ENCODE data around the gene MED31.
"Not testable (repeated sequence)": the region's sequence is repeated elsewhere in the genome, so short reads cannot be mapped to it uniquely, and the experiment has no call there.

MED31 gene

DNA sequence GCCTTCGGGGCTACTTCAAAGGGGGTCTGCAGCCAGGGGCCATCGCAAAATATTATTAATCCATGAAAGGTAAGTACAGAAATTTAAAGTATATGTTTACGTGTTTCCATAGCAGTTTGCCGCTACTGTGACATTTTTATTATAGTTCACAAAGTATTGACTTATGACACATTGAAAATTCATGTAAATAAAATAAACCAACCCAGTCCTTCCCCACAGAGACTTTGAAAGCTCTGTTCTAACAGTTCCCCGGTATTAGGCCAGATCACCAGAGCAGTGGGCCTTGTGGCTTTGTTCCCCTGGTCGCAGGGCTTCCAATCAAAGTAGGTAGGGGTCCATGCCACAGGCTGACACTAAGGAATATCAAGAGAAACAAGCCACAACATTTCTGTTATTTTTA lies 24.8 kb downstream of the MED31 start:
- no peak for DNase-seq (ENCODE audit: low read depth in 3 of 3)

DNA sequence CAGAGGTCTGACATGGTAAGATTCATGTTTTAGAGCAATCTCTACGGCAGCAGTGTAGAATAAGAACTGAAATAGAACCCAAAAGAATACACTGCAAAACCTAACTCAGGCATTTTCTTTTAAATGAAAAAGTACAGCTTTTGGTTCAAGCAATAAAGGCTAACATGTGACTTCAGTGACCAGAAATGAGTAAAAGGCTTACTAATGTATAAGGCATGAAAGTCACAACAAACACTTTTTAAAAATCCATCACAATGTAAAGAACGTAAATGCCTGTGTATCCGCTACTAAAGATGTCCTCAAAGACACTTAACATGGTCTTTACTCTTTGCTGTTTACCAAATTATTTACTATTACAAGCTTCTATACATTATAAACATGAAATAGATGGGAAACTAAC lies 27.5 kb downstream of the MED31 start:
- no peak for DNase-seq (ENCODE audit: low read depth in 3 of 3)

DNA sequence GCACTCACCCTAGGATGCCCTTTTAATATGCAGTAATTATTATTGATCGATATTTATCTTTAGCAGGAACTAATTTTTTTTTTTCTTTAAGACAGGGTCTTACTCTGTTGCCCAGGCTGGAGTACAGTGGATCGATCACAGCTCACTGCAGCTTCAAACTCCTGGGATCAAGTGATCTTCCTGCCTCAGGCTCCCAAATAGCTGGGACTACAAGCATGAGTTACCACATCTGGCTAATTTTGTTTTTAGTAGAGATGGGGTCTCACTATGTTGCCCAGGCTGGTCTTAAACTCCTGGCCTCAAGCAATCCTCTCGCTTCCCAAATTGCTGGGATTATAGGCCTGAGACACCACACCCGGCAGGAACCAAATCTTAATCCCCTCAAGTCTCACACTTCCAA lies 40.2 kb downstream of the MED31 start:
- DNase-seq (ENCODE audit: low read depth in 3 of 3), result no peak

DNA sequence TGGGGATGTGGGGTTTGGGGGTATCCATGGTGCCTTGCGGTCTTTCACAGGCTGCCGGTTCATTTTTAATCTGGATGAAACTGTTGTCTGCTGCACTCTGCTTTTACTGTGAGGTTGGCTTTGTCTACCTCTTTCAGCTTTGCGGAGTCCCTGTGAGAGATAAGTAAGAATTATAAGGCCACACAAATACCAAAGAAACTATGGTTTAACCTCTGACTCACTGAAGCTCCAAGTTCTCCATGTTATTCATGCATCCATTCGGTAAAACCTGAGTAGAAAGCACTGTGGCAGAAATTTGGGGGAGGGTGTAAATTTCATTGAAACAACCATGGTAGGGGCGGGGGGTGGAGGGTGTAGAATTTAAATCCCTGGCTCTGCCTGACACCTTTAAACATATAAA lies 41.4 kb downstream of the MED31 start:
- DNase-seq (ENCODE audit: low read depth in 3 of 3), result no peak

DNA sequence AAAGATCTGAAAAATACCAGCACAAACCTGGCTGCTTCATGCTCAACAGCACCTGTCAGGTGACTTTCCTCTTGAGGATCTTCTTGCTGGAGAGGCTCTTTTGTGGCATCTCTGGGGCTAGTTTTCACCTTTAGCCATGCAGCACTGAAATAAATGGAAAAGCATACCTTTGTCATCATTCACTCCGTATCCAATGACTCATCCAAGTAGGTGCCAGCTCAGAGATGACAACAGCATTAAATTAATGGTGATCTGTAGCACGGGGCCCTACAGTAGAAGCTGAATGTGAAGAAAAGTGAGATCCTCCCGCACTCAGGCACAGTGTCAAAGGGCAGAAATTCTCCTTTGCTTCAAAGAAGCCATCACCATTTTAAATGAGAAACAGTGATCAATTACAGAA lies 43.1 kb downstream of the MED31 start:
- DNase-seq (ENCODE audit: low read depth in 3 of 3), result no peak

DNA sequence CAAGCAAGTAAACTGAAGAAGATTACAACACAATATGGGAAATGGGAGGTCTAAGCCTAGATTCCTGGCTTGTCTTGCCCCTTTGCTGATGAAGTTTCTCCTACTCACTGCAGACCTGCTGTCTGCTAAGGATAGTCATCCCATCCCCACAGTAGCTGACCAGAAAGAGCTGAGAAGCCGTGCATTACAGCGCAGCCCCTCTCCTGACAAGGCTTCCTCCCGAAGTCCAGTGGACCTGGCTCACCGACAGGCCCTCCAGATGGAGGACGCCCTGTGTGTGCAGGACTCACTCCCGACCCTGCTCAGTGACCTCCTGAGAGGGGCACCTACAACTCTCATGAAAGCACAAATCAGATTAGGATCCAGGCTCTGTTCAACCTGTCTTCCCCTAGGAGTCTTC lies 46.3 kb downstream of the MED31 start:
- no peak for DNase-seq (ENCODE audit: low read depth in 3 of 3)

DNA sequence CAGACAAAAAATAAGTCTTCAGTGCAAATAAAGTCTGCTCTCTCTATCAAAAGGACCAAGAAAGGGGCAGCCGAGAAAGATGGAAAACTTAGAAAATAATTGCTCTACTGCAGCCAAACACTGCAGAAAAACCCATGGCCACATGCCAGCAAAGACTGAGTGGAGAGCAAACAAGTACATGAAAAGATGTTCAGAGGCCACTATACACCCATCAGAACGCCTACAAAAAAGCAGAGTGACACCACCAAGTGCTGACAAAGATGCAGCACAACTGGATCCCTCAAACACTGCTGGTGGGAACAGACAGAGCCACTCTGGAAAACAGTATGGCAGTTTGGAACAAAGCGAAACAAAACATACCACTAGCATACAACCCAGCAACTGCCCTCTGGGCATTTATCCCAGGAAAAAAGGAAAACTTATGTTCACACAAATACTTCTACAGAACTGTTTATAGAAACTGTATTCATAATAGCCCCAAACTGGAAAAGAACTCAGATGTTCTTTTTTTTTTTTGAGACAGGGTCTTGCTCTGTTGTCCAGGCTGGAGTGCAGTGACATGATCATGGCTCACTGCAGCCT lies 47.6 kb downstream of the MED31 start:
- no peak for DNase-seq (ENCODE audit: low read depth in 3 of 3)

DNA sequence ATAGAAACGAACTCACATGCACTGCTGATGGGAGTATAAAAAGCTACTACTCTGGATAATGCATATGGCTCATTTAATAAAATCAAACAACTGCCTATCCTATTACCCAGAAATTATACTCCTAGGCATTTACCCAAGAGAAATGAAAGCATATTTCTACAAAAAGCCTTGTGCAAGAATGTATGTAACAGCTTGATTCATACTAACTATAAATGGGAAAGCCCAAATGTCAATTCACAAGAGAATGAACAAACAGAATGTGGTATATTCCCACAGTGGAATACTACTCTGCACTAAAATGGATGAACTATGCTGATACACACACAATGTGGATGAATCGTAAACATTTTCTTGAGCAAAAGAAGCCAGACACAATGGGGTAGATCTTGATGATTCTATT lies 49.3 kb downstream of the MED31 start:
- no peak for DNase-seq (ENCODE audit: low read depth in 3 of 3)

DNA sequence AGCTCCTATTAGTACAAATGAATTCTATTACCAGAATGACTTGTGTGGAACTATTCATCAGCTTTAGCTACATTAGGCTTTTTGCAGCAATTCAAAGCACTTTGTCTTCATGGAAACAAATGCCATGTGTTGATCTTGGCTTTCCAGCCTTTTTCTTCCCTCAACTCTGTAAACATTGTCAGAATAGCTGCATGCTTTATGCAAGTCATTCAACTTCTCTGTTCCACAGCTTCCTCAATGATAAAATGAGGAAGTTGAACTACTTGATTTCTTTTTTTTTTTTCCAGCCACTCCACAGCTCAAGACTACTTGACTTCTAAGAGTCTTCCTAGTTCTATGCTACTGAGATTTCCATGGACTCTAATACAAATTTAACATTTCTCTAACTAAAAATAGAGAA lies 52.0 kb downstream of the MED31 start:
- no peak for DNase-seq (ENCODE audit: low read depth in 3 of 3)

DNA sequence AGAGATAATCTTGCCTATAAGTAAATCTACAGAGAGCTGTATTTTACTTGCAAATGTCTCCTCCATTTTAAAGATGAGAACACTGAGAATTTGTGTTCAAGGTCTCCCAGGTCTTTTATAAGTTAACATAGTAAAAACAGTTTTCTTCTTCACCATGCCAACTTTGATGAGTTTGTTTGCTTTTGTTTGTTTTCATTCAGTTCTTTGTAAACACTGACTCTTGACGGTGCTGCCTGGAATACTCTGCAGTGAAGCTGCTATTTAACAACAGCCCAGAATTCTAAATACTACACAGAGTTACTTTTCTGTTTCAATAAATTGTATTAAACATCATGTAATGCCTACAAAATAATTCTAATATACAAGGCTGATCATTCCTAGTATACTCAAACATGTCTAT lies 53.7 kb downstream of the MED31 start:
- DNase-seq (ENCODE audit: low read depth in 3 of 3), result no peak

DNA sequence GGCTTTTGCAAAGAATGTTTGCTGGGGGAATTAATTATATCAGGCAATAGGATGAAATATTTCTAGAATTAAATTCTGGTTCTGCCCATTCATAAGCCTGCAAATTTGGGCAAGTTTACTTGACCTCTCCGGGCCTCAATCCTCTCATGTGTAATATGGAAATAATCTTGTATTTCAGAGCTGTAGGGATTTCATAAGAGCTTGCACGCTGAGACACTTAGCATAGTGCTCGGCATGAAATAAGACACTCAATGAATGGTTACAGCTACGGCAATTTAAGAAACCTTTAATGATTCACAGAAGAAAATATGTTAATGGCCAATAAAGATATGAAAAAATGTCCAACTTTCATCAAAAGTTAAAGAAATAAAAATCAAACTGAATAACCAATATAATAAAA lies 54.5 kb downstream of the MED31 start:
- DNase-seq (ENCODE audit: low read depth in 3 of 3), result no peak

DNA sequence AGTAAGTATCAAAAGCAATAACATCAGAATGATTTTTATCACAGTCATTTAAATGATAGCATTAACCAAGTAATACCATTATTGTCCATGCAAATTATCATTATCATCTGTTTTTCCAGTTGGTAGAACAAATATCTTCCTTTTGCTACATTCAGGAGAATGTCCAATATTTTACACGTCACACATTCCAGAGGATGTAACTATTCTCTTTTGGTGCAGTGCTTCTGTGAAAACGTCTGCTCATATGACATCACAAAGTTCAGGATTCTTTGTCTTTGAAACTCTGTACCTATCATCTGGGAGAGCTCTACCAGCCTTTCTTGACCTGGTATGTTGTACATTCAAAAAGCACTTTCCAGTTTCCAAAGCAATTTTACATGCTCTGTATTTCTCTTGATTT lies 54.9 kb downstream of the MED31 start:
- no peak for DNase-seq (ENCODE audit: low read depth in 3 of 3)

DNA sequence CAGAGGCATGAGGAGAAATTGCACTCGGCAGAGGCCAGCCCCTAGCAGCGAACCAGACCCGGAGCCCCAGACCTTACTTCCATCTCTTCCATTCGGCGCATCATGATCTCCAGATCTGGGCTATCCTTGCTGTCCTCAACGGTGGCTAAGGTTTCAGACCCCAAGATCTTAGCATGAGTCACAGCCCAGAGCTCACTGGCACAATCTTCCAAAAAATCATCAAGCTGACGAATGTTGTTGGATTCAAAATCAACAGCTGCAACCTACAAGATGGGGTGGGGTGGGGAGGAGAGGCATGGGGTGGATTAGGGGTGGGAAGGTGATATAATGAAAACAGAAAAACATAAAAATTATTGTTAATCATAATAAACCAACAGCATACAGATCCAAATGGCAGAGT lies 55.3 kb downstream of the MED31 start:
- DNase-seq (ENCODE audit: low read depth in 3 of 3), result no peak

DNA sequence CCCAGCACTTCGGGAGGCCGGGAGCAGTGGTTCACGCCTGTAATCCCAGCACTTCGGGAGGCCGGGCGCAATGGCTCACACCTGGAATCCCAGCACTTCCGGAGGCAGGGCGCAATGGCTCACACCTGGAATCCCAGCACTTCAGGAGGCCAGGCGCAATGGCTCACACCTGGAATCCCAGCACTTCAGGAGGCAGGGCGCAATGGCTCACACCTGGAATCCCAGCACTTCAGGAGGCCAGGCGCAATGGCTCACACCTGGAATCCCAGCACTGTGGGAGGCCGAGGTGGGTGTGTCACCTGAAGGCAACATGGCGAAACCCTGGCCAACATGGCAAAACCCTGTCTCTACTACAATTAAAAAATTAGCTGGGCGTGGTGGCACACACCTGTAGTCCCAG lies 58.0 kb downstream of the MED31 start:
- DNase-seq (ENCODE audit: low read depth in 3 of 3), result not testable (repeated sequence)
